Choroid plexus epithelial cell (primary cell): Measurements from ENCODE around the gene BRMS1.

Experiments used
- DNase-seq: peaks from one replicate; pipeline ENCODE4 v3.0.0-alpha.2; 2010; ENCODE audit warnings: low read depth
- H3K4me3 ChIP-seq: 2 replicates; pipeline ENCODE4 v1.5.1; 2011; ENCODE audit warnings: low read depth, mild to moderate bottlenecking, control low read depth, low read length, moderate library complexity
- TF ChIP-seq, protein P1 (sequence below): conservative IDR thresholded peaks from 2 replicates; pipeline ENCODE4 v1.5.1; 2011; ENCODE audit warnings: low read depth, mild to moderate bottlenecking, control low read depth, inconsistent platforms, low read length, moderate library complexity

The BRMS1 gene

DNA sequence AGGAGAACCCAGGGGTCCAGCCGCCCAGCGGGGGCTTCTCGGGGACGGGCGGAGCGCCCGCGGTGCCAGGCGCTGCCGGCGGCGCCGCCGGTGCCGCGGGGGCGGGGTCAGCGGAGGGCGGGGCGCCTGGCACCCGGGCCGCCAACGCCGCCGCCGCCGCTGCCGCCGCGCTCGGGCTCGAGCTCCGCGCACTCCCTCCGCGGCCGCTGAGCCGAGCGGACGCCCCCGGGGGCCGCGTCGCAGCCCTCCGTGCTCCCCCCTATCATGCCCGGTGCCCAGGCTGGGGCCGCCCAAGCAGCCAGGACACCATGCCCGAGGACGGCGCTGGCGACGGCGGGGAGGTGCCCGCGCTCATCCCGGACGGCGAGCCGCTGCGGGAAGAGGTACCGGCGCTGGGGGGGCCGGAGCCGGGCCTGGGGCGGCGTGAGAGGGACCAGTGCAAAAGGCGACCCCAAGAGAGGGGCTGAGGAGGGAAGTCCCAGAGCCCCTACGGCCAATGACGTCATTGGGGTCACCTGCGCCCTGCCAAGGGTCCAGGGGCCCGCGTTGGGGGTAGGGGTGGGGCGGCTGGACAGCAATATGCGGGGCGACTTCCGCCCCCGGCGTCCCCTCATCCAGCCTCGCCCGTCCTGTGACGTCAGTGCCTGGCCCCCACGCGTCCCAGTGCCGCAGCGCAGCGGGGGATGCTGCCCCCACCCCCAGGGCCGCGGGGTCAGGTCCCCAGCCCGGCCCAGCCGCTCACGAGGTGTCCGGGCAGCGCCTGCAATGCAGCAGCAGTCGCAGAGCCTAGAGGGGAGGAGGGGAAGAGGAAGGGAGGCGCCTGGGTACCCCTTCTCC is 53.0 kb downstream of the BRMS1 start, which contains the start of gene TMEM151A:
Gene TMEM151A (plus strand): TSS at position 189 of the 837 bp plus-strand sequence. CDS start 120 bp downstream, at position 309.
- H3K4me3 ChIP-seq: peak within 1 kb of the TSS; percentile 34
- TF ChIP-seq, protein P1, sequence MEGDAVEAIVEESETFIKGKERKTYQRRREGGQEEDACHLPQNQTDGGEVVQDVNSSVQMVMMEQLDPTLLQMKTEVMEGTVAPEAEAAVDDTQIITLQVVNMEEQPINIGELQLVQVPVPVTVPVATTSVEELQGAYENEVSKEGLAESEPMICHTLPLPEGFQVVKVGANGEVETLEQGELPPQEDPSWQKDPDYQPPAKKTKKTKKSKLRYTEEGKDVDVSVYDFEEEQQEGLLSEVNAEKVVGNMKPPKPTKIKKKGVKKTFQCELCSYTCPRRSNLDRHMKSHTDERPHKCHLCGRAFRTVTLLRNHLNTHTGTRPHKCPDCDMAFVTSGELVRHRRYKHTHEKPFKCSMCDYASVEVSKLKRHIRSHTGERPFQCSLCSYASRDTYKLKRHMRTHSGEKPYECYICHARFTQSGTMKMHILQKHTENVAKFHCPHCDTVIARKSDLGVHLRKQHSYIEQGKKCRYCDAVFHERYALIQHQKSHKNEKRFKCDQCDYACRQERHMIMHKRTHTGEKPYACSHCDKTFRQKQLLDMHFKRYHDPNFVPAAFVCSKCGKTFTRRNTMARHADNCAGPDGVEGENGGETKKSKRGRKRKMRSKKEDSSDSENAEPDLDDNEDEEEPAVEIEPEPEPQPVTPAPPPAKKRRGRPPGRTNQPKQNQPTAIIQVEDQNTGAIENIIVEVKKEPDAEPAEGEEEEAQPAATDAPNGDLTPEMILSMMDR: no peak
- DNase-seq: no peak

DNA sequence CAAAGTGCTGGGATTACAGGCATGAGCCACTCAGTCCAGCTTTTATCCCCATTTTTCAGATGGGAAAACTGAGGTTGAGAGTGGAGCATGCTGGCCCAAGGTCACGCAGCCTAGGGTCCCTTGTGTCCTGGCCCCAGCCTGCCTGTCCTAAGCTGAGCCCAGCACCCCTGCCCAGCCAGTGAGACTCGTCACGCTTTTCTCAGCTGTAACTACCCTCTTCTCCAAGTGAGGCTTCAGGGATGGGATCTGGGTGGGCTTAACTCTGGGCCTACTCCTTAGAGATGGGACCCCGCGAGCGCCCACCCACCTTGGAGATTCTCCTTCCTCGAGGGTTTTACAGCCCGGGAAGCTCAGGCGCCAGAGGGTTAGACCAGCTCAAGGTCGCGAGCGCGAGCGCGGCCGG is 53.6 kb downstream of the BRMS1 start:
- TF ChIP-seq, protein P1: no peak
- DNase-seq: no peak
- no peak overlapping the region for H3K4me3 ChIP-seq

DNA sequence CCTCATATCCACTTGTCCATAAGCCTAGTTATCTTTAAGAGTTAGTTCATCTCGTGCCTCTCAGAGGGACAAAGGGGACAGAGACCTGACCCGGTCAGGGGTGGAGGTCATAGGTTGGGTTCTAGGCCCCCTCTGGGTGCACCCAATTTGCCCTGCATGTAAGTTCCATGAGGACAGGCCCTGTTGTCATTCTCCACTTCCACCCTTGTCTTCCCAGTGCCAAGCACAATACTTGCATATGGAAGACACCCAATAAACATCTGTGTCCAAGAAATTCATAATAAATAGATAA is 54.6 kb downstream of the BRMS1 start:
- TF ChIP-seq, protein P1: no peak

DNA sequence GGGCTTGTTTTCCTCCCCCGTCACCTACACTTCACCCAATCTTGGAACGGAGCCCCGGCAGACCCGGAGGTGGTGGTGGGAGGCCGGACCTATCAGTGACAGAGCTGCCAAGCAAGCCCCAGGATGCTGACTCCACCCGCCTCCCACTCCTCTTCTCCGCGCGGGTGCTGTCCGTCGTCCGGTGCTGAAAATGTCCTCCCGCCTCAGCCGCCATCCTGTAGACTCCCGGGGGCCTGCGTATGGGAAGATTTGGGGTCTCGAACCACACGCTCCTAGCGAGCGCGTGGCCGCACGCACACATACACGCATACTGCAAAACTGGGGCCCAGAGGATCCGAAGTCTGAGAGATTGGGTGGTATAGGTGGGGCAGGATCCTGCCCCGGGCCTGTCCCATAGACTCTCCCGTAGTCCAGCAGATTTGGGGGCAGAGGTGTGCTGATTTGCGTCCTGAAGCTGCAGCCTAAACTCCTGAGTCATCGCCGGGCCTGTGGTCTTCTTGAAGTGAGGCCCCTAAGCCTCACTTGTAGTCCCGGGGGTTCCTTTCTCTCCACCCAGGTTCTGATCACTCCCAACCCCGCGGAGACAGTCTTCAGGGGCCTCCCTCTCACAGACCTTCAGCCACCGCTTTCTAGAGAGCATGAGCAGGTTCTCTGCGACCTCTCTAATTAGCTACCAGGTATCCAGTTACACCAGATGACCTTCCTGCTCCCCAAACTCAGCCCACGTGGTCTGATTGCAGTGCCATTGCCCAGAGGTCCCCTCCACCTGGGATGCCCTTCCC is 55.2 kb downstream of the BRMS1 start:
- DNase-seq: no peak
- TF ChIP-seq, protein P1: no peak
- H3K4me3 ChIP-seq: peak overlapping the region; percentile 74

More for the DNA sequence above, 54.6 kb downstream of the BRMS1 start:
- no peak overlapping the region for H3K4me3 ChIP-seq
- no peak for DNase-seq

DNA sequence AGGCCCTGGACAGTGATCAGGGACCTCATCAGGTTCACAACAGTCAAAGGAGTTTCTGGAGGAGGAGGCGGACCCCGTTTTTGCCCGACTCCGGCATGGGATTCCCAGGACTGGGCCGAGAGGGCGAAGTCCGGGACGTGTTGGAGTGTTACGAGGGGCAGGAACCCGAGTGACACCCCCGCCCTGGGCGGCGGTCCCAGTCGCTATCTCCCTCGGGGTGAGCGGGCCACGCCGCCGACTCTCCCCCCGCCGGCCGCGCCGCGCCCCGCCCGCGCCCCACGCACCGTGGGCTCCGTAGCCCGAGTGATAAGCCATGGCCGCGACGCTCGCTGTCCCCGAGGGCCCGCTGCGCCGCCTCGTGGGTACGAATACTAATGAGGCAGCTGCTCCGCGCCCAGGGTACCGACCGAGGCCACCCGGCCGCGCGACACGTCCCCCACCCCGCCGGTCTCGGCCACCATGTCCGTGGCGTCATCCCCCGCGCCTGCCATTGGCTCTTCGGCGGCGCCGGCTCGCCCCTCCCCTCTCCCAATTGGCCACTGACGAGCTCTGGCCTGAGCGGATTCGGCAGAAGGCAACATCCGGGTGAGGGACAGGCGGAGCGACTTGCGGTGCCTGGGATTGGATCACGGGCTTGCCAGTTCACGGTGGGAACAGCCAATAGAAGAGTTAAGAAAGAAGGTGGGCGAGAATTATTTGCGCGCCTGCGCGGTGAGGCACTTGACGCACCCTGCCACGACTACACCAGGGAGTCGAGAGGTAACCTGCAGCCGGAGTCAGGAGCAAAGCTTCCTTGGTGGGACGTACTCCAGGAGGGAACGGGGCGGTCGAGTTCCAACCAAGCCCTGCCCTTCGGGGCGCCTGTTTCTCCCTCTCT is 56.0 kb downstream of the BRMS1 start, which contains the start of gene YIF1A:
Gene YIF1A (minus strand): TSS at position 473 of the 877 bp plus-strand sequence. CDS start 158 bp downstream, at position 315.
- TF ChIP-seq, protein P1: no peak
- peak within 1 kb of the TSS; percentile 85 for H3K4me3 ChIP-seq

DNA sequence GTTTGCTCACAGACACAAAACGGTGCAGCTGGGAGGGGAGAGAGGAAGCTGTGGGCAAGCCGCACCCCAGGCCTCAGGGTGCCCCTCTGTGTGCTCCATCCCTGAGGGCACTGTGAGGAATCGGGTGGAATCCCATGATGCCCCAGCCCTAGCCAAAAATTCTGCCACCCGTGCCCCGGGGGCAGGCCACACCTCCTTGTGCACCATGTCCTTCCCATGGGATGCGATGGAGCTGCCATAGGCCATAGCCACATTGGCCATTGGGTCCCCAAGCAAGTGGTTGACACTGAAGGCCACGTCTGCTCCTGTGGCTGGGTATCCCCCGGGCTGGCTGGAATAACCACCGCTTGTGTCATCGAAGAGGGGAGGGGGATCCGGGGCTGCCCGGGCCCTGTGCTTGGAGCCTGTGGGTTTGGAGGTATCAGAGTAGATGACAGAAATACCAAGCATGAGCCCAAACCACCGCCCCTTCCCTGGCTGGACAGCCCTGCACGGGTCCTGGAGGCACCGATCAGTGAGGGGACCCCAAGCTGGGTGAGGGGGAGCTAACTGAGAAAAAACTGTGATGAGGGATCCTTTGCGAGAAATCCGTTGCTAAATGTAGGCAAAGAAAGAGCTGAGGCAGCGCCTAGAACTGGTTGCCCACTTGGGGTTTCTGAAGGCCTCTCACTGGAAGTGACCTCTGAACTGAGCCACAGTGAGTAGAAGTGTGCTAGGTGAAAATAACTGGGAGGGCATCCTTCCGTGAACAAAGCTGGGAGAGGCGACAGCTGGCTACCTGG is 56.8 kb downstream of the BRMS1 start:
- TF ChIP-seq, protein P1: no peak
- H3K4me3 ChIP-seq: peak overlapping the region; percentile 85
- peak; percentile 27 for DNase-seq

More for the DNA sequence above, 56.0 kb downstream of the BRMS1 start, which contains the start of gene YIF1A:
- peak; percentile 100 for DNase-seq
